Posterior vena cava (tissue), 2 donors: ENCODE results near the gene PTPRG. TPM values are rescaled to one million over a fixed set of nuclear protein-coding genes. Genes with fewer than 3 reads are reported as not detected.

ENCODE experiments used
- DNase-seq: peaks from one replicate; pipeline ENCODE4 v3.0.0-alpha.2; 2020; ENCODE audit warnings: low spot score
- intact Hi-C, 2 donors: fragments of 100-400 bp; cut with DNase I; formaldehyde crosslinking; loops; one replicate each; pipeline versions ENCODE4 v1.14.1 to v1.14.2; 2022 to 2023
- total RNA-seq, 2 donors: library from RNA; stranded (reverse); fragmentation: NEBNext Ultra II Directional; extraction: Animal tissue kit (Norgen Biotek cat#: 25700); gene quantifications; one replicate each; pipeline ENCODE4 v1.2.1, GENCODE V29; 2021
- donor health status: DM: yes; HTN: yes; CAD: no.
- donor health status: DM: yes; HTN: yes; CAD: no.

Gene PTPRG
- total RNA-seq, 2 donors from 2014 or later: 80.4 to 98.0 TPM

- intact Hi-C loops: no loop called here
Measured at GRCh38 chr3:62056658-62057057, 495.3 kb downstream of the PTPRG start.

GRCh38 chr3:62057339-62058047, 496.1 kb downstream of the PTPRG start:
- no peak for DNase-seq
- intact Hi-C loops: no loop called here

More at GRCh38 chr3:62056658-62057057, 495.3 kb downstream of the PTPRG start:
- no peak for DNase-seq

- intact Hi-C loops: no loop called here
Measured at GRCh38 chr3:62065985-62066693, 504.8 kb downstream of the PTPRG start.

GRCh38 chr3:62068337-62068736, 507.0 kb downstream of the PTPRG start:
- no peak for DNase-seq
- intact Hi-C loops: no loop called here

More at GRCh38 chr3:62065985-62066693, 504.8 kb downstream of the PTPRG start:
- DNase-seq: no peak

GRCh38 chr3:62070891-62071290, 509.5 kb downstream of the PTPRG start:
- intact Hi-C loops: no loop called here
- DNase-seq: no peak

- no peak for DNase-seq
- intact Hi-C loops: no loop called here
Measured at GRCh38 chr3:62073038-62073437, 511.7 kb downstream of the PTPRG start.

GRCh38 chr3:62084558-62084957, 523.2 kb downstream of the PTPRG start:
- DNase-seq: no peak
- intact Hi-C loops: no loop called here

- no peak for DNase-seq
Measured at GRCh38 chr3:62088472-62089104, 527.2 kb downstream of the PTPRG start.

GRCh38 chr3:62090066-62090465, 528.7 kb downstream of the PTPRG start:
- no peak for DNase-seq
- intact Hi-C loops: no loop called here

More at GRCh38 chr3:62088472-62089104, 527.2 kb downstream of the PTPRG start:
- intact Hi-C loops: no loop called here

- intact Hi-C loops: no loop called here
- no peak for DNase-seq
Measured at GRCh38 chr3:62090519-62090918, 529.1 kb downstream of the PTPRG start.

- DNase-seq: no peak
Measured at GRCh38 chr3:62093025-62093424, 531.7 kb downstream of the PTPRG start.

GRCh38 chr3:62094461-62094860, 533.1 kb downstream of the PTPRG start:
- intact Hi-C loops: no loop called here
- no peak for DNase-seq

More at GRCh38 chr3:62093025-62093424, 531.7 kb downstream of the PTPRG start:
- intact Hi-C loops: no loop called here

GRCh38 chr3:62095080-62095479, 533.7 kb downstream of the PTPRG start:
- intact Hi-C loops: no loop called here
- no peak for DNase-seq

- intact Hi-C loops: no loop called here
- DNase-seq: no peak
Measured at GRCh38 chr3:62095756-62096155, 534.4 kb downstream of the PTPRG start.

- intact Hi-C loops: no loop called here
Measured at GRCh38 chr3:62096521-62096920, 535.1 kb downstream of the PTPRG start.

GRCh38 chr3:62097121-62097520, 535.8 kb downstream of the PTPRG start:
- intact Hi-C loops: no loop called here
- no peak for DNase-seq

More at GRCh38 chr3:62096521-62096920, 535.1 kb downstream of the PTPRG start:
- no peak for DNase-seq

- no peak for DNase-seq
- intact Hi-C loops: no loop called here
Measured at GRCh38 chr3:62098646-62099365, 537.4 kb downstream of the PTPRG start.

- DNase-seq: no peak
- intact Hi-C loops: no loop called here
Measured at GRCh38 chr3:62100282-62100989, 539.1 kb downstream of the PTPRG start.

- no peak for DNase-seq
- intact Hi-C loops: no loop called here
Measured at GRCh38 chr3:62101488-62101887, 540.1 kb downstream of the PTPRG start.
